ENCODE measurements around the gene AFF3.

AFF3 gene

GRCh38 chr2:99651930-99652670, 490.3 kb downstream of the AFF3 start:
- DNase-seq (ENCODE audit: low read depth in 2 of 2, low spot score in 1 of 2): no peak

DNA sequence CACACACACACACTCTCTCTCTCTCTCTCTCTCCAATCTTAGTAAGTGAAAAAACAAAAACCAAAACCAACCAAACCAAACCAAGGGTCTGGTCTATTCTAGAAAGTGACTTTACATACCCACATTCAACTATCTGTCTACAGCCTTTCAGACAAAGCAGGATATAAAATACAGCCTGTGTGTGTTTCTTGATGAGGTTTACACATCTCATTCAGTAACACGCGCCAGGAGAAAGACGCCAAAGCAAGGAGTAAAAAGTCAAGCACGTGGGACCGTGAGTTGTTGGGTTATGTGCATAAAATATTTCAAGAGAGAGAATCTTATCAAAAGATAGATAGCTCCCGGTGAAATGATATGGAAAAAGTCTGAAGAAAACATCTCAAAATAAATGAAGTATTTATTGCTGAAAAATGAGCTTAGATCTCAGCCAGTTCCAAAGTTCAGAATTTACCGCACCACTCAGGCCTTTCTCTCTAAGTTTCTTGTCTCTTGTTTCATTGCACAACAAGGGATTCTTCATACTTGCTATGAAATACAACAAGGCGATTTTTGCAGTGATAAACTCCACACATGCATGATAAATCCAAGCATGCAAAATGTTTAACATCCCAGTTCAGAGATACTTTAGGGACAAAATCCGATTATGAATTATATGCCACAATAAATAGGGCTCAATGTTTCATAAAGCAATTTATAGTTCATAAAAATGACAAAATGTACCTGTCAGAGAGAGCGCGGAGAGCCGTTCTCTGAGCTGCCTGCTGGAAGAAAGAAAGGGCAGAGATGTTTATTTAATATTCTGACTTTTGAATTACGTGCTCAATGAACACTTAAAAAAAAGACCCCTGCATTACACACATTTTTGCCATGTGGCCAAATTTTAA, 493.2 kb downstream of the AFF3 start:
- no peak for DNase-seq (ENCODE audit: low read depth in 2 of 2, low spot score in 1 of 2)

- DNase-seq (ENCODE audit: low read depth in 2 of 2, low spot score in 1 of 2): no peak
Measured at GRCh38 chr2:99648178-99648844, 494.1 kb downstream of the AFF3 start.

- no peak for DNase-seq (ENCODE audit: low read depth in 2 of 2, low spot score in 1 of 2)
Measured at GRCh38 chr2:99645960-99646359, 496.4 kb downstream of the AFF3 start.

- no peak for DNase-seq (ENCODE audit: low read depth in 2 of 2, low spot score in 1 of 2)
Measured at GRCh38 chr2:99644419-99644787, 498.0 kb downstream of the AFF3 start.

DNA sequence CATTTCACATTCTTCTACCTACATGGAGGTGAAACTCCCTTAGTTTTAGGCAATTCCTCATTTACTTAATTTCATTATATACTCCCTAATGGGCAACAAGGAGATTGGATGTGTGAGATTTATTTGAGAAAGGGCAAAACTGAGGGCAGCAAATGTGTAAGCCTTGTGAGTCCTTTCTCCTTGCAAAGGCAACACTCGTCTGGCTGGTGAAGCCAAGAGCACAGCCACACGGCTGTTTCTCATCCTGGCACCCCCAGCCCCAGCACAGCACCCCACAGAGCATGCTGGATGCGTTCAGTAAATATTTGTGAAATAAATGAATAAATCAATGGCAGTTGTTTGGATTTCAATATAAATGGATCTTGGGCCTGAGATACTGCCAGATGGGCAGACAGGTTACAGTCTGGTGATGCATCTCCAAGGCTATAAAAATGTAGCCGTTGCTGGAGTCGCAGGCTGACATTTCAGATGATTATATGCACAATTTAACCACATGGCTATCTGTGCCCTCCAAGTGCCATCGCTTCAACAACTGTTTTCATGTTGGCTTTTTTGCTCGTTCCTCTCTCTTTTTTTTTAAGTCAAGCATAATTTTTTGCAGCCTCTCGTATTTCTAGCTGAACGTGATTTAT, 498.5 kb downstream of the AFF3 start:
- no peak for DNase-seq (ENCODE audit: low read depth in 2 of 2, low spot score in 1 of 2)

- DNase-seq (ENCODE audit: low read depth in 2 of 2, low spot score in 1 of 2): no peak
Measured at GRCh38 chr2:99641999-99642398, 500.4 kb downstream of the AFF3 start.

GRCh38 chr2:99640635-99641151, 501.7 kb downstream of the AFF3 start:
- no peak for DNase-seq (ENCODE audit: low read depth in 2 of 2, low spot score in 1 of 2)

DNA sequence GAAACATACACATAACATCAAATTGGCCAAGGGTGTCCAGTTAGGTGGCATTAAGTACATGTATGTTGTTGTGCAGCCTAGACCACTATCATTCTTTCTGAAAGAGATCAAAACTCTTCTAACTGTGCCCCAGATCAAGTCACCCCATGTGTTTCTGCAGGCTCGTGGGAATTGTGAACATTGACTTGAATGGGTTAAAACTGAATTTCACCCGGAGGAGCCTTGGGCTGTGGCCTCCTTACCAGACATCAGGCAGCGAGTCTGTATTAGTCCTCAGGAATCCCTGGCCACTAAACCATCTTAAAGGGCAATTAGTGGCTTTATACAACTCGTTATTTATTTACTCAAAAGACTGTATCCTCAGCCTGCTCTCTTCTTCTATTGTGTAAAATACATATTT, 503.6 kb downstream of the AFF3 start:
- DNase-seq (ENCODE audit: low read depth in 2 of 2, low spot score in 1 of 2): no peak

- DNase-seq (ENCODE audit: low read depth in 2 of 2, low spot score in 1 of 2): no peak
Measured at GRCh38 chr2:99637159-99637697, 505.2 kb downstream of the AFF3 start.

- DNase-seq (ENCODE audit: low read depth in 2 of 2, low spot score in 1 of 2): no peak
Measured at GRCh38 chr2:99636144-99637034, 506.0 kb downstream of the AFF3 start.

DNA sequence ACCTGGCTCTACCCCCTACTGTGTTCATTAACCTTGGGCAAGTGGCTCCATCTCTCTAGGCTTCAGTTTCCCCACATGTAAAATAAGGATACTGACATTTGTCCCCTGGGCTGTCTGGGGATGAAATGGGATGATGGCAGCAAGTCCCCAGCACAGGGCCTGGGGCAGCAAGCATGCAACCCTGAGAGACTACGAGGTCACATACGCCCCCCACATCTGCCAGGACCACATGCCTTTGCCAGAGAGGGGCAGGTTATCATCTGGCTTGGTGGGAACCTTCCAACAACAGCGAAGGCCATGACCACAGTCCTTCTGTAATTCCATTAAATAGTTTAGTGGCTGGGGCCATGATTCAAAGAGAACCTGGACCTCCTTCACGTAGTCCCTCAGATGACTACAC, 506.7 kb downstream of the AFF3 start:
- DNase-seq (ENCODE audit: low read depth in 2 of 2, low spot score in 1 of 2): no peak

DNA sequence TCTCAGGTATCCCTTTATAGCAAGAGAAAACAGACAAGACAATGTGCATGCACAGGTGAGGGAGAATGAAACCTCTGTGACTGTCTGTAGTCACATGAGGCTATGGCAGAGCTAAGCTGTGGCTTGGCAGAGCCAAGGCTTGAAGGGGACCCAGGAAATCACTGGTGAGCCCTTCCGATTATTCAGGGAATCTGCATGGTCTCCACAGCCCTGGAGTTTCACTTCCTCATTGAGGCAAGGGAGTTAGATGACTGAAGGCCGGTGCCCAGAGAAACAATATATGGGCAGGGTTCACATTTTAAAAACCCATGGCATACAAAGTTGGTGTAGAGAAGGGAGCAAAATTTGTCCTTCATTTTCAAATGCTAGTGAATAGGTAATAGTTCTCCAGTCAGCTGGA, 508.2 kb downstream of the AFF3 start:
- DNase-seq (ENCODE audit: low read depth in 2 of 2, low spot score in 1 of 2): no peak

DNA sequence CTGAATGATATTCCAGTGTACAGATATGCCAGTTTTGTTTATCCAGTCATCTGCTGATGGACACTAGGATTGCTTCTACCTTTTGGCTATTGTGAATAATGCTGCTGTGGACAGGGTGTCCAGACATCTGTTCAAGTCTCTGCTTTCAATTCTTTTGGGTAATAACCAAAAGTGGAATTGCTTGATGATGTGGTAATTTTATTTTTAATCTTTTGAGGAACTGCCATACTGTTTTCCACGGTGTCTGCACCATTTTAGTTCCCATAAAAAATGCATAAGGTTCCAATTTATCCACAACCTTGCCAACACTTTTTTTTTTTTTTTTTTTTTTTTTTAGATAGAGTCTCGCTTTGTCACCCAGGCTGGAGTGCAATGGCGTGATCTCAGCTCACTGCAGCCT, 510.7 kb downstream of the AFF3 start:
- DNase-seq (ENCODE audit: low read depth in 2 of 2, low spot score in 1 of 2): no peak

DNA sequence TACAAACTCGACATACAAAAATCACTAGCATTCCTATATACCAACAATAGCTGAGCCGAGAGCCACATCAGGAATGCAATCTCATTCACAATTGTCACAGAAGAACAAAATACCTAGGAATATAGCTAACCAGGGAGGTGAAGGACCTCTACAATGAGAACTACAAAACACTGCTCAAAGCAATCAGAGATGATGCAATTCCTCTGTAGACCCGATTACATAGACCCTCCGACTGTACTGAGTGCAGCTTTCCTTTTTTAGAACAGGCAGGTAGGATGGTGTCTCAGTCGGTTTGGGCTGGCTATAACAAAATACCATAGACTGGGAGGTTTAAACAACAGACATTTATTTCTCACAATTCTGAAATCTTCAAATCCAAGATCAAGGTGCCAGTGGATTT, 513.1 kb downstream of the AFF3 start:
- no peak for DNase-seq (ENCODE audit: low read depth in 2 of 2, low spot score in 1 of 2)

- DNase-seq (ENCODE audit: low read depth in 2 of 2, low spot score in 1 of 2): no peak
Measured at GRCh38 chr2:99626158-99626557, 516.2 kb downstream of the AFF3 start.

DNA sequence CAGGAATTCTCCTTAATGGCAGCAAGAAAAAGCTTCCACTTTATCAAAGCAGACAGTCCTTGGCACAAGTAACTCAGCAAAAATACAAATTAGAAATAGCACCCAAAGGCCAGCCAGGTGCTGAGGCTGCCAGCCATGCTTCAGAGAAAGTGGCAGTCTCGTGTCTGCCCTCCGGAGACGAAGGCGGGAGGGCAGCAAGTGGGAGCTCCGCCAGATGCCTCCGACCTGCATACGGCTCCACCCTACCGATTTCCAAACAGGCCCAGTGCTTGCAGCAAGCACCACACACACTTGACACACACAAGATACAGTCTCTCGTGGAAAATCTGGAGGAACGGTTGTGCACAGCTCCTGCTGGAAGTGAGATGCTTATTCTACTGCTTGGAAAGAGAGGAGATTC, 517.7 kb downstream of the AFF3 start:
- no peak for DNase-seq (ENCODE audit: low read depth in 2 of 2, low spot score in 1 of 2)

DNA sequence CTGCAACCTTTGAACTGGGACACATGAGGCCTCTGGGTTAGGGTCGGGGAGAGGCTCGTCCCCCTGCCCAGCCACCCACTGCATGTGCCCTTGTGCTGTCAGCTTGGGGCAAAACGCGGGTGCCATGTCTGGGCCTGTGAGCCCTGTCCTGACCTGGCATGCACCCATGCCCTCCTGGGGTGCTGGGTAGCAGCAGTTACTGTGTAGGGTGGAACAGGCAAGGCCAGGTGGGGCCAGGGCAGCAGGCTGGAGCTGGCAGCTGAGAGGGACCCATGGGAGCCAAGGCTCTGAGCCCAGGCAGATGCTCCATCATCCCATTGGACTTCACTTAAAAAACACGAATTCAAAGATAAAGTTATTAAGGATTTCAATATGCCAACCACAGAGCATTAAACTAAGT, 518.8 kb downstream of the AFF3 start:
- DNase-seq (ENCODE audit: low read depth in 2 of 2, low spot score in 1 of 2): no peak

DNA sequence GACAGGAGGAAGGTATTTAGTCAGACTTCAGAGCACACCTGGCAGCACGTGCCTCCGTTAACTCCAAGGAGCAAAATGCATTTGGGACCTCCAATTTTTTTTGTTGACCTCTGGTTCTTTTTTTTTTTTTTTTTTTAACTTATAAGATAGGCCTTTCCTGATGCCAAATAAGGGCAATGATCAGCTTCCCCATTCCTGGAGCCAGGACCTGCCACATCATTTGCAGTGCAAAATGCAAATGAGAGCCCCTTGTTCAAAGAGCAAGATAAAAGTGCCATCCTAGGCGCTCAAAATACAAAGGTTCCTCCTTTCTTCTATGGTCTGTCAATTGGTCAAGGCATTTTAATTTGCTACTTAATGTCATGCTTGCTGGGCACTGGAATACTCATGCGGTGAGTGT, 519.4 kb downstream of the AFF3 start:
- no peak for DNase-seq (ENCODE audit: low read depth in 2 of 2, low spot score in 1 of 2)

GRCh38 chr2:99622534-99622933, 519.9 kb downstream of the AFF3 start:
- DNase-seq (ENCODE audit: low read depth in 2 of 2, low spot score in 1 of 2): no peak

All from stimulated activated CD8-positive, alpha-beta memory T cell treated with anti-CD3 and anti-CD28 coated beads, Interleukin-4, amount 100 ng/mL, for 1 hour (primary cell).